Motor neuron (in vitro differentiated cells): Measurements from ENCODE around the gene AGBL4. TPM values are rescaled to one million over a fixed set of nuclear protein-coding genes. Genes with fewer than 3 reads are reported as not detected.

Source experiments
- ATAC-seq, 8 experiments: fragments of 200-7000 bp; cut with Tn5 transposase; replicated peaks in 6 of 8; 2 replicates each; pipeline ENCODE4 v1.8.0; 2021; ENCODE audit warnings: mild to moderate bottlenecking in 8 of 8, moderate library complexity in 8 of 8
- H3K27ac ChIP-seq, 2 donors: fragments of 250-450 bp; sonication (Bioruptor Pico); 2 replicates each; pipeline ENCODE4 v1.9.0; 2021; ENCODE audit warnings: antibody characterized with exemption in 2 of 2, mild to moderate bottlenecking in 2 of 2, moderate library complexity in 1 of 2
- H3K4me1 ChIP-seq, 2 donors: fragments of 250-450 bp; sonication (Bioruptor Pico); replicated peaks in 1 of 2; 2 replicates each; pipeline ENCODE4 v1.6.1; 2021; ENCODE audit warnings: antibody characterized with exemption in 2 of 2, mild to moderate bottlenecking in 2 of 2, moderate library complexity in 1 of 2
- H3K4me3 ChIP-seq, 5 donors: fragments of 250-450 bp; sonication (Bioruptor Pico); 2 replicates each; pipeline ENCODE4 v1.9.0; 2021; ENCODE audit warnings: antibody characterized with exemption in 5 of 5, mild to moderate bottlenecking in 5 of 5, moderate library complexity in 4 of 5
- WGBS, 10 experiments: fragments of 450-650 bp; shearing (Covaris generic); methylation state at CpG; one replicate each; pipeline ENCODE4 v1.0.0; 2022; 5-methylcytosine and 5-hydroxymethylcytosine counted together
- in situ Hi-C, 9 experiments: fragments of 400-800 bp; cut with MboI; loops; one replicate each; pipeline ENCODE4 v1.15.0; 2021; ENCODE audit warnings: low sequenced_read_pairs in 9 of 9, low pct_unique_long_range_greater_than_20kb in 2 of 9; ENCODE audit not compliant: unreplicated experiment in 9 of 9
- total RNA-seq, 8 experiments: library from RNA; unstranded; fragments of 300-600 nt; gene quantifications; 2 replicates each; pipeline versions ENCODE4 v1.2.3 to v1.2.4, GENCODE V29; 2022

Gene AGBL4
- total RNA-seq, 8 experiments from 2014 or later: 0.10 to 4.5 (median 1.9) TPM

- ATAC-seq: peak in 6 of 8 experiments; percentile 44 to 99 (median 74)
- no peak overlapping the region for H3K4me3 ChIP-seq
- in situ Hi-C loops: no loop called here
- WGBS, 10 experiments: 0 to 33% (median 0%) methylated on average over 1 of the region's 1 CpG; no CpG with 5 or more reads in 2 of the 10 experiments
- no peak overlapping the region for H3K27ac ChIP-seq
- H3K4me1 ChIP-seq: peaks cover 5 to 18% of the 10 kb centered on the region in 2 donors
Observed at GRCh38 chr1:48506870-48507269, 1516.9 kb downstream of the AGBL4 start.

- 30 to 100% (median 64%) methylated on average over 1 to 12 of the region's 12 CpGs; no CpG with 5 or more reads in 1 of the 10 experiments for WGBS, 10 experiments
- no peak overlapping the region for H3K27ac ChIP-seq
- no peak for ATAC-seq
- no peaks in the 10 kb centered on the region for H3K4me1 ChIP-seq
- in situ Hi-C loops: no loop called here
- H3K4me3 ChIP-seq: no peak overlapping the region
Observed at GRCh38 chr1:48500541-48501450, 1523.0 kb downstream of the AGBL4 start.

- H3K4me3 ChIP-seq: no peak overlapping the region
- ATAC-seq: no peak
- WGBS, 10 experiments: 17 to 93% (median 78%) methylated on average over 2 to 8 of the region's 8 CpGs
- peaks cover 0 to 4% of the 10 kb centered on the region in 2 donors for H3K4me1 ChIP-seq
- no peak overlapping the region for H3K27ac ChIP-seq
- in situ Hi-C loops: no loop called here
Observed at GRCh38 chr1:48499211-48499735, 1524.5 kb downstream of the AGBL4 start.

GRCh38 chr1:48498096-48498791 is 1525.5 kb downstream of the AGBL4 start:
- 0 to 52% (median 32%) methylated on average over 2 to 15 of the region's 15 CpGs for WGBS, 10 experiments
- peaks cover 0 to 6% of the 10 kb centered on the region in 2 donors for H3K4me1 ChIP-seq
- ATAC-seq: peak; percentile 77 to 98 (median 95)
- in situ Hi-C loops: no loop called here
- H3K4me3 ChIP-seq: no peak overlapping the region
- H3K27ac ChIP-seq: no peak overlapping the region

- no peak overlapping the region for H3K27ac ChIP-seq
- peaks cover 0 to 6% of the 10 kb centered on the region in 2 donors for H3K4me1 ChIP-seq
- in situ Hi-C loops: no loop called here
- ATAC-seq: no peak
- WGBS, 10 experiments: 89 to 100% (median 94%) methylated on average over 1 to 3 of the region's 3 CpGs; no CpG with 5 or more reads in 3 of the 10 experiments
- no peak overlapping the region for H3K4me3 ChIP-seq
Observed at GRCh38 chr1:48495911-48496310, 1527.8 kb downstream of the AGBL4 start.

GRCh38 chr1:48495166-48495565 is 1528.6 kb downstream of the AGBL4 start:
- WGBS, 10 experiments: 0 to 100% (median 83%) methylated on average over 1 of the region's 1 CpG; no CpG with 5 or more reads in 5 of the 10 experiments
- Histone ChIP-seq H3K4me3 (no peak overlapping the region), H3K4me1 (peaks cover 0 to 6% of the 10 kb centered on the region in 2 donors), H3K27ac (no peak overlapping the region)
- no peak for ATAC-seq
- in situ Hi-C loops: no loop called here

- Histone ChIP-seq H3K4me1 (peaks cover 0 to 6% of the 10 kb centered on the region in 2 donors), H3K27ac (no peak overlapping the region), H3K4me3 (no peak overlapping the region)
- in situ Hi-C loops: no loop called here
- peak in 3 of 8 experiments; percentile 53 to 82 (median 62) for ATAC-seq
- WGBS, 10 experiments: 0 to 100% (median 64%) methylated on average over 1 to 5 of the region's 5 CpGs; no CpG with 5 or more reads in 1 of the 10 experiments
Observed at GRCh38 chr1:48493970-48494769, 1529.6 kb downstream of the AGBL4 start.

- WGBS, 10 experiments: 35 to 90% (median 77%) methylated on average over 2 to 5 of the region's 5 CpGs
- Histone ChIP-seq H3K4me1 (peaks cover 0 to 6% of the 10 kb centered on the region in 2 donors), H3K4me3 (no peak overlapping the region), H3K27ac (no peak overlapping the region)
- in situ Hi-C loops: no loop called here
- ATAC-seq: no peak
Observed at GRCh38 chr1:48493041-48493440, 1530.7 kb downstream of the AGBL4 start.

- no peak for ATAC-seq
- Histone ChIP-seq H3K27ac (no peak overlapping the region), H3K4me1 (peaks cover 0 to 6% of the 10 kb centered on the region in 2 donors), H3K4me3 (no peak overlapping the region)
- in situ Hi-C loops: no loop called here
Observed at GRCh38 chr1:48492392-48492791, 1531.4 kb downstream of the AGBL4 start.

GRCh38 chr1:48488721-48489120 is 1535.0 kb downstream of the AGBL4 start:
- no peak for ATAC-seq
- WGBS, 10 experiments: 0 to 100% (median 69%) methylated on average over 1 to 2 of the region's 2 CpGs; no CpG with 5 or more reads in 1 of the 10 experiments
- no peak overlapping the region for H3K4me3 ChIP-seq
- H3K27ac ChIP-seq: no peak overlapping the region
- H3K4me1 ChIP-seq: peaks cover 0 to 2% of the 10 kb centered on the region in 2 donors
- in situ Hi-C loops: no loop called here
